PC-9 (cell line): Measurements from ENCODE around the gene NKX6-2.

ENCODE experiments used
- CTCF ChIP-seq: fragments of 200-600 bp; sonication (generic); conservative IDR thresholded peaks from 2 replicates; pipeline ENCODE4 v1.6.1; 2017; ENCODE audit warnings: mixed run types, antibody characterized with exemption, mild to moderate bottlenecking, moderate library complexity
- EZH2 ChIP-seq: fragments of 200-600 bp; sonication (generic); IDR thresholded peaks from 2 replicates; pipeline ENCODE4 v1.8.0; 2017; ENCODE audit warnings: antibody characterized with exemption, low read depth

GRCh38 chr10:132735341-132735775 is 50.6 kb downstream of the NKX6-2 start:
- no peak for TF ChIP-seq CTCF
- TF ChIP-seq EZH2, result no peak
